GM21423 (cell line): ENCODE results near the gene ALKAL2.

Source experiments
- ATAC-seq: cut with Tn5 transposase; IDR thresholded peaks from one replicate; pipeline ENCODE4 v1.9.1; 2021; ENCODE audit warnings: mild to moderate bottlenecking, moderate library complexity; ENCODE audit not compliant: unreplicated experiment

The ALKAL2 gene

DNA sequence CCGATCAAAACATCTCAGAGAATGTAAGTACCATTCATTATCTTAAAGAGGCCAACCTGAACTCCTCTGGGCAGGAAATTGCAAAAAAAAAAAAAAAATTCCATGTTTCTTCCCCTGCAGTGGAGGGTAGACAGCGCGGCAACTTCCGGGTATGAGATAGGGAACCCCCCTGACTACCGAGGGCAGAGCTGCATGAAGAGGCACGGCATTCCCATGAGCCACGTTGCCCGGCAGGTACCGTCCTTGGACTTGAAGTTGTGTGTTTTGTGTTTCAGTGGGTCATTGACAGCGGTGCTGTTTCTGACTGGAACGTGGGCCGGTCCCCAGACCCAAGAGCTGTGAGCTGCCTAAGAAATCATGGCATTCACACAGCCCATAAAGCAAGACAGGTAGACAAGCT is 16.0 kb downstream of the ALKAL2 start:
- ATAC-seq = no peak

DNA sequence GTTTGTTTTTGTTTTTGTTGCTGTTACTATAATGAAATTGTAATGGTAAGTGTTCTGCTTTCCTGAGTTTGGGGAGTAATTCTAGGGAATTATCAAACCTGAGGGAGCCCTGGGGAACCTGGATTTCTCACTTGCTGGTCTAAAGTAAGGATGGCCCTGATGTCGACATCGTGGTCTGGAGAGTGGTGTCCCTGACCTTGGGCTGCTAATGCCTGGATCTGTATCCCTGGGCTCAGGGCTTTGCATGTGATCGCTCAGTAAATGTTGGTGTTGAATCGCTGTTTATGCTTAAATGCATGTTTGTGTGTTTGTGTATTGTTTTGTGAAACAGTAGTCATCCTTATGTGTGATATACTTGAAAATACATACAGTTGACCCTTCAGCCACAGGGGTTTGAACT is 17.0 kb downstream of the ALKAL2 start:
- ATAC-seq = no peak

- no peak for ATAC-seq
These were observed 18.4 kb downstream of the ALKAL2 start for GRCh38 chr2:269356-270030.

- no peak for ATAC-seq
These were observed 19.6 kb downstream of the ALKAL2 start for GRCh38 chr2:268323-268722.

GRCh38 chr2:264493-265468 is 23.1 kb downstream of the ALKAL2 start, which contains the start of gene ACP1:
TSS of gene ACP1 (plus strand) at chr2:264947. CDS start at chr2:264965, 18 bp downstream.
- peak; percentile 90 for ATAC-seq

GRCh38 chr2:263774-264492 is 24.0 kb downstream of the ALKAL2 start, which contains the start of gene SH3YL1:
TSS of gene SH3YL1 (minus strand) at chr2:264032. CDS start at chr2:263984, 48 bp downstream.
- ATAC-seq = peak; percentile 19

DNA sequence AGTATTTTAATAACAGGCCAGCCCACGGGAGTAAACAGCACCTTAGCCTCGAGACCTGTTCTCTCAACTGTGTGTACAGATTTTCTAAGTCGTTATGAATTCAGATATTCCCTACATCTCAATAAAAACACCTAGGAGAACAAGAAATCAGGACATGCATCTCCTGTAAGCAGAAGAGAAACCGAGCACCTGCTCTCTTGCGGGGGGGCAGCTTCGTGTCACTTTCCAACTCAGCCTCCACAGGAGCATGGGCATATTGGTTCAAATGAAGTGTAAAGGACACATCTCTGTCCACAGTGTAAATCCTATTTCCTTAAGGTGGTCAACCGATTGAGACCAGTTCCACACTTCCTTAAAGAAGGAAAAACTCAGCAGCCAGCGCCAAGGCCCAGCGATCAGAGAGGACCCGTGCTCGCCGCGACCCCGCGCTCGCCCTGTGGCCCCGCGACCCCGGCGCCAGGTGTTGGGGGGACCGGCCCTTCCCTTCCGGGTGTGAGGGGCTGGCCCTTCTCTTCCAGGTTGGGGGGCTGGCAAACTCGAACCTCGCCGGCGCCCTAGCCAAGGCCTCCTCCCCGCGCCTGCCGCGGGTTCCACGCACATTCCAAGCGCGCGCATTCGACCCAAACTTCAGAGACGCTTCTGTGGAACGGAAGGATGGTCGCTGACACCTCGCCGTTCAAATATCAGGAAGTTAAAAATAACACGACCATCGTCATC is 24.7 kb downstream of the ALKAL2 start:
- no peak for ATAC-seq

- ATAC-seq = no peak
These were observed 25.8 kb downstream of the ALKAL2 start for GRCh38 chr2:262117-262516.

- ATAC-seq = no peak
These were observed 27.3 kb downstream of the ALKAL2 start for GRCh38 chr2:260507-261161.

GRCh38 chr2:259789-260331 is 28.0 kb downstream of the ALKAL2 start:
- ATAC-seq = no peak

DNA sequence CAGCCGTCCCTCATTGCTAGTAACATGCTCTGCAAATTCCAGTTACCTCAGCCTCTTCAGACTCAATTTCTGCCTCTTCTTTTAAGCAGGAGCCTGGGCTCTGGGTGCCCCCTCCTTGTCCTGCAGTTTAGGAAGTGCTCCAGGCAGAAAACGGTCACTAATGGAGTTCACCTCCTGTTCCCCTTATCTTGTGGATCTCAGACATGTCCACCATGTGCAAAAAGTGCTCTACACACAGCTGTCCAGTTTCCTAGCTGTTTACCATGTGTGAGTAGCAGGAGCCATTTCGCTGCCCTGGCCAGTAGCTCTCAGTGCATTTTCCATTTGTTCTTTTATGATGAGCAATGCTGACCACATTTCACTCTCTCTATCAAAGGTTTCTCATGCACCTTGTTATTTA is 29.0 kb downstream of the ALKAL2 start:
- no peak for ATAC-seq

DNA sequence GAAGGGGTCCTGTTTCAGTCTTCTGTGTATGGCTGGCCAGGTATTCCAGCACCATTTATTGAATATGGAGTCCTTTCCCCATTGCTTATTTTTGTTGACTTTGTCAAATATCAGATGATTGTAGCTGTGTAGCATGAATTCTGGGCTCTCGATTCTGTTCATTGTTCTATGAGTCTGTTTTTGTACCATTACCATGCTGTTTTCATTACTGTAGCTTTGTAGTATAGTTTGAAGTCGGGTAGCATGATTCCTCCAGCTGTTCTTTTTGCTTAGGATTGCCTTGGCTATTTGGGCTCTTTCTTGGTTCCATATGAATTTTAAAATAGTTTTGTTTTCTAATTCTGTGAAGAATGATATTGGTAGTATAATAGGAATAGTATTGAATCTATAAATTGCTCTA is 30.0 kb downstream of the ALKAL2 start:
- no peak for ATAC-seq

- no peak for ATAC-seq
These were observed 30.5 kb downstream of the ALKAL2 start for GRCh38 chr2:257429-257828.

DNA sequence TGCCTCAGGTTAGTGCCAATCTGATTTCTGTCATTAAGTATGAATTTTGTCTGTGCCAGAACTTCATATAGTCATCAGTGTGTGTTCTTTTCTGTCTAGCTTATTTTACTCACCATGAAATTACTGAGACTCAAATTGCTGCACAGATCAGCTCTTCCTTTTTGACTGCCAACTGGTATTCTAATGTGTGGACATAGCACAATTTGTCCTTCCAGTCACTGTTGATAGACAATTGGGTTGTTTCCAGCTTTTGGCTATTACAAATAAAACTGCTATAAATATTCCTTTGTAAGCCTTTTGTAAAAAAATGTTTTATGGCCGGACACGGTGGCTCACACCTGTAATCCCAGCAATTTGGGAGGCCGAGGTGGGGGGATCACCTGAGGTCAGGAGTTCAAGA is 31.8 kb downstream of the ALKAL2 start:
- no peak for ATAC-seq

- no peak for ATAC-seq
These were observed 32.7 kb downstream of the ALKAL2 start for GRCh38 chr2:255195-255594.

DNA sequence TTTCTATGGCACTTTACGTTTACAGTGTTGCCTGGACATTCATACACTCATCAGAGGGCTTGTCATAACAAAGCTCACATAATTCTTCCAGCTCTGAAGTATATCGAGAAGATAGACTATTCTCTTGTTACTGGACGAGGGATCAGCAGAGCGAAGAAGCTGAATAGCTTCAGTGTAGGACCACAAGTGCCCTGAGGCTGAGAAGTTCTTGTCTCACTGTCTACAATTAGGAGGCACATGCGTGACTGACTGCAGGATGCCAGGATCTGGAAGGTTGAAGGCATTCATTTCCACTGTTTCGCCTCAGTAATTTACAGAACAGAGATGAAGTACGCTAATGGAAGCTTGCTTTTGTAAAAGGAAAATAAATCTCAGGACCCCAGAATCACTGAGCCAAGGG is 33.6 kb downstream of the ALKAL2 start:
- no peak for ATAC-seq

- no peak for ATAC-seq
These were observed 34.7 kb downstream of the ALKAL2 start for GRCh38 chr2:253202-253638.

- ATAC-seq = no peak
These were observed 35.8 kb downstream of the ALKAL2 start for GRCh38 chr2:252001-252602.

GRCh38 chr2:249538-250042 is 38.3 kb downstream of the ALKAL2 start:
- ATAC-seq = no peak
